ENCODE results near the gene C2CD2.
"Not testable (repeated sequence)": the region's sequence is repeated elsewhere in the genome, so short reads cannot be mapped to it uniquely, and the experiment has no call there.

C2CD2 gene

GRCh38 chr21:41974752-41975053 lies 20.9 kb upstream of the C2CD2 start:
- DNase-seq (ENCODE audit: low read depth), result no peak

GRCh38 chr21:41973861-41974751 lies 20.3 kb upstream of the C2CD2 start:
- no peak for DNase-seq (ENCODE audit: low read depth)

GRCh38 chr21:41973427-41973831 lies 19.6 kb upstream of the C2CD2 start:
- no peak for DNase-seq (ENCODE audit: low read depth)

DNA sequence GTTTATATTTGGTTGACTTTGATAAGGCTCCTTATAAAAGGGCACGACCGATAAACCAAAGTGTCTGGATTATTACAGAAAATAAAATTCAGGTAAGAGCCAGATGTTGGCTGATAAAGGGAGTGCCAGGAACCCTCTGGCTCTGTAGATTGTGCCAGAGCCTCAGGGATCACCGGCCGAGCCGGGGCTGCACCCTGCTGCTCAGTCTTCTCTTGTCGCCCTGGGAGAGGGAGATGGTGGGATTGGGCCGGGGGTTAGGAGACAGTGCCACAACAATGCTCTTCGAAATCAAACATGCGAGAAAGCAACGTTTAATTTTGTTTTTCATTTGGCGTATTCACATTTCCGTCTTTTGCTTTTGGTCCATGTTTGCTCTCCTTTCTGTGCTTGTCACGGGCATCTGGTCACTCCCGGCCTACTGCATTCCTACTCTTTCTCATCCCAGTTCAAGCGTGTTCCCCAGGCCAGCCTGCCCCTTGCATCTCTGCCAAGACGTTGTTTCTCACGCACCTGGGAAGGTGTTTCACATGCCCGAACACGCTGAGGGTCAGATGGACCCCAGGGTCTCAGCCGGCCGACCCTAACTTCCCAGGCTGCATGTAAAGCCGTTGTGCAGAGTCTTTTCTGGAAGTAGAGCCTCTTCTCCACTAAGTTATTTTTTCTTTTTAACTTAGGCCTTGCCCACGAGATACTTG lies 18.8 kb upstream of the C2CD2 start:
- DNase-seq (ENCODE audit: low read depth), result no peak

DNA sequence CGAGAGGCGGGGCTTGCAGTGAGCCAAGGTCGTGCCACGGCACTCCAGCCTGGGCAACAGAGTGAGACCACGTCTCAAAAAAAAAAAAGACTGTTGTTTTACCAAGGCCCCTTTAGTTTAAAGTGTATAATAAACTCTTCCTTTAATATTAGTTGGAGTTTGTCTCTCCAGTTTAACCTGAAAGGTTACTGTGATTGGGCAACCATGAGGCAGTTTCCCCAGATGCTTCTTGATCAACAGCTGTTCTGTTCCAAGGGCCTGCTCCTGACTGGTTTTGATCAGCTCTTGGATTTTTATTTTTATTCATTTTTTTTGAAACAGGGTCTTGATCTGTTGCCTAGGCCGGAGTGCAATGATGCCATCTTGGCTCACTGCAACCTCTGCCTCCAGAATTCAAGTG lies 18.1 kb upstream of the C2CD2 start:
- DNase-seq (ENCODE audit: low read depth), result no peak

- no peak for DNase-seq (ENCODE audit: low read depth)
Measured at GRCh38 chr21:41970751-41971653, 17.2 kb upstream of the C2CD2 start.

- DNase-seq (ENCODE audit: low read depth), result no peak
Measured at GRCh38 chr21:41970106-41970391, 16.2 kb upstream of the C2CD2 start.

DNA sequence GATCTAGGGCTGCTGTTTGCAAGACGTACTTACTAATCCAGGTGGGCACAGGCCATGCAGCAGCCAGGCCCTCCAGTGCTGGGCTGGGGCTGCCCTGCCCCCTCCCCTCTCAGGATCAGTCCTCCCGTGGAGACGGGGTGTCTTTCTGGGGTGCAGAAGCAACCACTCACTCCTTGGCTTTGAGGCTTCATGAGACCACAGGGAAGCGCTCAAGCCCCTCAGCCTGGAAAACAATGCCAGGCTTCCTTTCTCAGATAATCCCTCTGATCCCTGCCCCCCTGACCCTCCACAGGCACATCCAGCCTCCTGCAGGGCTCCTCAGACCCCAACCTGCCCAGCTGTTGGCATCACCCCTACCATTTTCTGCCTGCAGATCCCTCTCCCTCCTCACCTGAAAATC lies 13.9 kb upstream of the C2CD2 start:
- no peak for DNase-seq (ENCODE audit: low read depth)

GRCh38 chr21:41966872-41967621 lies 13.2 kb upstream of the C2CD2 start:
- no peak for DNase-seq (ENCODE audit: low read depth)

DNA sequence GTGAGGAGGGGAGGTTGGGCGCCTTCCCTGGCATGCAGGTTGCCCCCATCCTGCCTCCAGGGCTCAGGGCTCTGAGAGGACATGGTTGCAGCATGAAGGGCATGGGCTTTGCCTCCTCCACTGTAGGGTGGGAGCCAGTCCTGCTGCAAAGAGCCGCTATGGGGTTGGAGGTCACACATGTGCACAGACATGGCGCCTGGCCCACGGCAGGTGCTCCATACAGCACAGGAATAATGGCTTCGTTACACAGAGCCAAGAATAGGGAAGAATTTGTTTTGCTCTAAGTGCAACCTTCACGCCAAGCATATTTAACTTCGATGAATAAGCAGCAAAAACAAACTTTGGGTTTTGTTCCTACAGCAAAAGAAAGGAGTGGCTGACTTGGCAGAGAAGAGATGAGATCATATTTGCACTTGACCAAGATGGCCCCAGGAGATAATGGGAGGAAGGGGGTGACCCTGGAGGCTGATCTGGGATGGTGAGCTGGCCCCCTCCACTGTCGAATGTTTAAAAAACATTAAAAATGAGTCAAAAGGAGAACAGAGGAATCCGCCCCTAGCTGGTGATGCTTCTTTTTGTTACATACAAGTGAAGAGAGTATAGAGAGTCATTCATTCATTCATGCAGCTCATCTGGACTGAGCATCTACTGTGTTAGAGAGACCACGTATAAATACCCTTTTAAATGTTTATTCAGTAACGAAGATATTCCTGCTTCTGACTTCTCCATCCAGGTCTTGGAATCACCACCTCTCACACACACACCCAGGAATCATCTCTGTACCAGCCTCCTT lies 12.4 kb upstream of the C2CD2 start:
- no peak for DNase-seq (ENCODE audit: low read depth)

- DNase-seq (ENCODE audit: low read depth), result no peak
Measured at GRCh38 chr21:41965461-41966013, 11.7 kb upstream of the C2CD2 start.

DNA sequence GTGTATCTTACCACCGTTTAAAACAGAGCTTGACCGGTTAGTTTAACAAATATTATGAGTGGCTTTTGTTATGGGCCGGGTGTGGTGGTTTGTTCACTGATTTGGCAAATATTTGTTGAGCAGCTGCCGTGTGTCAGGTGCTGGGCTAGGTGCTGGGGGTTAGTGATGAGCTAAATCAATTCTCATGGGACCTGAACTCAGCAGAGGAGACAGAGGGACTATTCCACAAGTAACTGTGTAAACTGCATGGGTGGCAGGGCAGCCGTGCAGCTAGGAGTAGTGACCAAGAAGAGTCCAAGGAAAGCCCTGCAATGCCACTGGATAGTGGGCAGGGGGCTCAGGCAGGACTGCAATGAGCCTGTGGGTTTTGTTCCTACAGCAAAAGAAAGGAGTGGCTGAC lies 11.2 kb upstream of the C2CD2 start:
- no peak for DNase-seq (ENCODE audit: low read depth)

DNA sequence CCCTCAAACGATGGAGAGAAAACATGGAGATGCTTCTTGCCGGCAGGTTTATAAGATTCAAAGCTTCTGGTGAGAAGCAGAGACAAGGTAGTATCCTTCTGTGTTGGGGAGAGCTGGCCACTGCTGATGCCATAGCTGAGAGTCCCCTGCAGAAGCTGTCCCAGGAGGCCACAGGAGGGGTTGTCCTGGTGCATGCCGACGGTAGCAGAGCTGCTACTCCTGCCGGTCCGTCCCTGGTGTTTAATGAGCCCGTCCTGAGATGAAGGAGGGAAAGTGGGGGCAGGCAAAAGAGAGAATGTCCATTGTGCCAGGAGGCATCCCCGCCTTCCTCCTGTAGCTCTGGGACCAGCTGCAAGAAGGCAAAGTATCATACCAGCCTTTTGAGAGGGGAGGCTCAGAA lies 10.4 kb upstream of the C2CD2 start:
- DNase-seq (ENCODE audit: low read depth), result no peak

DNA sequence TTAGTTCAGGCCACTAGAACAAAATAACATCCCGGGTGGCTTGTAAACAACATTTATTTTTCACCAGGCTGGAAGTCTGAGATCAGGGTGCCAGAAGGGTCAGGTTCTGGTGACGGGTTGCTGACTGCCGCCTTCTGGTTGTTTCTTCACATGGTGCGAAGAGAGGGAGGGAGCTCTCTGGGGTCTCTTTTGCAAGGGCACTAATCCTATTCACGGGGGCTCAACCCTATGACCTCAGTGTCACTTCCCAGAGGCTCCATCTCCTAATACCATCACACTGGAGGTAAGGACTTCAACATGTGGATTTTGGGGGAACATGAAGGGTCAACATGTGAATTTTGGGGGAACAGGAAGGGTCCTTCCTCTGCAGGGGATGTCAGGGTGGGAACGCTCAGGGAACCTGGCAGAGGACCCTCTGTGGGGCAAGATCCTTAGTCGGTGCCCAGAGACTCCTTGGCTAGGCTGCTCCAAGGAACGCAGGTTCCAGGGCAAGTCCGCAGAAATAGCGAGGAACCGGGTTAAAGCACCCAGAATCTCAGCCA lies 8.7 kb upstream of the C2CD2 start:
- no peak for DNase-seq (ENCODE audit: low read depth)

- DNase-seq (ENCODE audit: low read depth), result no peak
Measured at GRCh38 chr21:41961753-41962152, 7.9 kb upstream of the C2CD2 start.

GRCh38 chr21:41961282-41961701 lies 7.5 kb upstream of the C2CD2 start:
- no peak for DNase-seq (ENCODE audit: low read depth)

GRCh38 chr21:41960386-41960785 lies 6.6 kb upstream of the C2CD2 start:
- DNase-seq (ENCODE audit: low read depth), result no peak

DNA sequence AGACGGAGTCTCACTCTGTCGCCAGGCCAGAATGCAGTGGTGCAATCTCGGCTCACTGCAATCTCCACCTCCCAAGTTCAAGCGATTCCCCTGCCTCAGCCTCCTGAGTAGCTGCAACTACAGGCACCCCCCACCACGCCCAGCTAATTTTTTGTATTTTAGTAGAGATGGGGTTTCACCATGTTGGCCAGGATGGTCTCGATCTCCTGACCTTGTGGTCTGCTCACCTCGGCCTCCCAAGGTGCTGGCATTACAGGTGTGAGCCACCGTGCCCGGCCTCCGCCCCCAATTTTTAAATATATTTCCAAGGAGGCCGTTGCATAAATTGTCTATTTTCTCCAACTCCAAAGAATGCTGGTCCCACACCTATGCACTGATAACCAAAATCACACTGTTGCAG lies 5.9 kb upstream of the C2CD2 start:
- DNase-seq (ENCODE audit: low read depth), result not testable (repeated sequence)

GRCh38 chr21:41958886-41959563 lies 5.2 kb upstream of the C2CD2 start:
- no peak for DNase-seq (ENCODE audit: low read depth)
